C4-2B (cell line): Measurements from ENCODE around the gene ZNF367.

Source experiments
- ZFX ChIP-seq: fragments of 450-650 bp; IDR thresholded peaks from 2 replicates; pipeline ENCODE4 v1.6.1; 2017
- TF ChIP-seq, protein P1 (sequence below): fragments of 450-650 bp; conservative IDR thresholded peaks from 2 replicates; pipeline ENCODE4 v1.5.1; 2017; ENCODE audit warnings: mild to moderate bottlenecking

GRCh38 chr9:96436063-96436455 lies 17.9 kb upstream of the ZNF367 start:
- TF ChIP-seq, protein P1, sequence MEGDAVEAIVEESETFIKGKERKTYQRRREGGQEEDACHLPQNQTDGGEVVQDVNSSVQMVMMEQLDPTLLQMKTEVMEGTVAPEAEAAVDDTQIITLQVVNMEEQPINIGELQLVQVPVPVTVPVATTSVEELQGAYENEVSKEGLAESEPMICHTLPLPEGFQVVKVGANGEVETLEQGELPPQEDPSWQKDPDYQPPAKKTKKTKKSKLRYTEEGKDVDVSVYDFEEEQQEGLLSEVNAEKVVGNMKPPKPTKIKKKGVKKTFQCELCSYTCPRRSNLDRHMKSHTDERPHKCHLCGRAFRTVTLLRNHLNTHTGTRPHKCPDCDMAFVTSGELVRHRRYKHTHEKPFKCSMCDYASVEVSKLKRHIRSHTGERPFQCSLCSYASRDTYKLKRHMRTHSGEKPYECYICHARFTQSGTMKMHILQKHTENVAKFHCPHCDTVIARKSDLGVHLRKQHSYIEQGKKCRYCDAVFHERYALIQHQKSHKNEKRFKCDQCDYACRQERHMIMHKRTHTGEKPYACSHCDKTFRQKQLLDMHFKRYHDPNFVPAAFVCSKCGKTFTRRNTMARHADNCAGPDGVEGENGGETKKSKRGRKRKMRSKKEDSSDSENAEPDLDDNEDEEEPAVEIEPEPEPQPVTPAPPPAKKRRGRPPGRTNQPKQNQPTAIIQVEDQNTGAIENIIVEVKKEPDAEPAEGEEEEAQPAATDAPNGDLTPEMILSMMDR: no peak
- no peak for TF ChIP-seq ZFX
